NCI-H128 (cell line): ENCODE measurements around the gene C20orf144.
"Not testable (repeated sequence)": the region's sequence is repeated elsewhere in the genome, so short reads cannot be mapped to it uniquely, and the experiment has no call there.

Experiments used
- DNase-seq: peaks from one replicate; lab custom pipeline; 2025; ENCODE audit not compliant: unreplicated experiment; lab: John Stamatoyannopoulos, UW

The C20orf144 gene

DNA sequence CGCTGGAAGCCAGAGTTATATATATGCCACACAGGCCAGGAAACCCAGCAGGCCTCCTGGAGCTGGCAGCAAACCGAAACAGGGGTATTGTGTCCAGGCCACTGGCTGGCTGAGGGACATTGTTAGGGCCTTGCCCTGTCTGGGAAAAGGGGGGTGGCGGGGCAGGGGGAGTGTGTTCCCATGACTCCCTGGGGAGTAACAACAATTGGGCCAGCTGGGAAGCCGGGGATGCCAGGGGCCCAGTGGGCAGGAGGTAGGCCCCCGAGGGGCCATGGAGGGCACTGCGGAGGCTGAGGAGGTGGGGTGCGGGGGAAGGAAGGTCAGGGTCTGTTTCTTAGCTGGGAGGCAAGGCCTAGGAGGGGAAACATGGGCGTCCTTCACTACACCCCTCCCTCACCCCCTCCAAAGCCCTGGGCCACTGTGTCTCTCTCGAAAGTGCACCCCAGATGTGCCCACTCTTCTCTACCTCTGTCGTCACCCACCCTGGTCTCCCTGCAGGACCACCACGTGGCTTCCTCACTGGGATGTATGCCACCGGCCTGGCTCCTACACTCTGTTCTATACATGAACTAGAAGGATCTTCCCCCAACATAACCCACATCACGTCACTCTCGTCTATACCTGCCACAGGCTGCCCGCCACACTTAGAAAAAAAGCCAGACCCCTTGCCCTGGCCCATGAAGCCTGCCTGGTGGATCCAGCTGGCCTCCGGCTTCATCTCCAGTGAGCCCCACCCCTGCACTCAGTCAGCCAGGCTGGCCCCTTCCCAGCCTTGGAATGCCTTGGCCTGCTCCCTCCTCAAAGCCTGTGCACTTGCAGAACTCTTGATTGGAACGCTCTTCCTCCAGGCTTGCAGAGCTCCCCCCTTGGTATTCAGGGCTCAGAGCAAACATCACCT, 31.9 kb downstream of the C20orf144 start:
- DNase-seq: no peak

DNA sequence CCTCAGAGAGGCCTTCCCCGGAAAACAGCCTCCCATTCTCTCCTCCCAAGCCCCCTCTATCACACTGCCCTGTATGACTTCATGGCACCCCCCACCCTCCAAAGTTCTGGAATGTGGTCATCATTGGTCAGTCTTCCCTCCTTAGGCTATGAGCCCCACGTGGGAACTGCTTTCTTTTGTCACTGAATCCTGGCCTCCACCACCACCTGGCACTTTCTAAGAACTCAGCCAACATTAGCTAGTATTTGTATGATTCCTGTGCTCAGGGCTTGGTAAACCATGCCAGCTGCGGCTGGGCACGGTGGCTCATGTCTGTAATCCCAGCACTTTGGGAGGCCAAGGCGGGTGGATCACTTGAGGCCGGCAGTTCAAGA, 32.5 kb downstream of the C20orf144 start:
- no peak for DNase-seq

DNA sequence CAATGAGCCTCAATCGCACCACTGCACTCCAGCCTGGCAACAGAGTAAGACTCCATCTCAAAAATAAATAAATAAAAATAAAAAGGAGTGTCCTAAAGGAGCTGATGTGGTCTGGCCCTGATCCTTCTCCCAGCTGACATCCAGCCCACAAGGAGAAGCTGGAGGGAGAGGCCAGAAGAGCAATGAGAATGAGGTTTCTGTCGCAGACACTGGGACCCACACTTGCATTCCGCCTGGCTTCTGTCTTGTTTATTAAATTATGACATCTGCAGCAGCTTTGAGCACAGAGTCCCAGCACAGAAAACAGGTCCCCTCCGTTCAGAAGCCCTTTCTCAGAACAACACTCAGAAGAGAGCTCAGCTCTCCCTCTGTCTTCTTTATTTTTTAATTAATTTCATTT, 34.3 kb downstream of the C20orf144 start:
- DNase-seq: no peak

DNA sequence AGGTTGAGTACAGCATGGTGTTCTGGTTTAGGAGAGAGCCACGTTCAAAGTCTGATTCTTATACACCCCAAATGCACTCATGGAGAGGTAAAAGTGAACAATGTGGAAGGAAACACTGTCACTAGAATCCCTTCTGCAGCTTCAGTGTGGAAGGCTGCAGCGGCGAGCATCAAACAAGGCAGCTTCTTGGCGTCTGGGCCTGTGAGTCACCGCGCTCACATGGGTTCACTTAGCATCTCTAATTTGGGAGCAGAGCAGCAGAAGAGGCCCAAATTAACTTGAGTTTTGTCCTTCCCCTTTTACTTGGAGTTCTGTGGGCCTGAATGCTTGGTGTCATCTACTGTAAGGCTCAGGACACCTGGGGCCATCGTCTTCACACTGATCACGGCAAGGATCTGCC, 35.0 kb downstream of the C20orf144 start:
- no peak for DNase-seq

DNA sequence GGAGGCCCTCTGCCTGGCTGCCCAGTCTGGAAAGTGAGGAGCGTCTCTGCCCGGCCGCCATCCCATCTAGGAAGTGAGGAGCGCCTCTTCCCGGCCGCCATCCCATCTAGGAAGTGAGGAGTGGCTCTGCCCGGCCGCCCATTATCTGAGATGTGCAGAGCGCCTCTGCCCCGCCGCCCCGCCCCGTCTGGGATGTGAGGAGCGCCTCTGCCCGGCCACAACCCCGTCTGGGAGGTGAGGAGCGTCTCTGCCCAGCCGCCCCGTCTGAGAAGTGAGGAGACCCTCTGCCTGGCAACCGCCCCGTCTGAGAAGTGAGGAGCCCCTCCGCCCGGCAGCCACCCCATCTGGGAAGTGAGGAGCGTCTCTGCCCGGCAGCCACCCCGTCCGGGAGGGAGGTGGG, 36.8 kb downstream of the C20orf144 start:
- DNase-seq: not testable (repeated sequence)

DNA sequence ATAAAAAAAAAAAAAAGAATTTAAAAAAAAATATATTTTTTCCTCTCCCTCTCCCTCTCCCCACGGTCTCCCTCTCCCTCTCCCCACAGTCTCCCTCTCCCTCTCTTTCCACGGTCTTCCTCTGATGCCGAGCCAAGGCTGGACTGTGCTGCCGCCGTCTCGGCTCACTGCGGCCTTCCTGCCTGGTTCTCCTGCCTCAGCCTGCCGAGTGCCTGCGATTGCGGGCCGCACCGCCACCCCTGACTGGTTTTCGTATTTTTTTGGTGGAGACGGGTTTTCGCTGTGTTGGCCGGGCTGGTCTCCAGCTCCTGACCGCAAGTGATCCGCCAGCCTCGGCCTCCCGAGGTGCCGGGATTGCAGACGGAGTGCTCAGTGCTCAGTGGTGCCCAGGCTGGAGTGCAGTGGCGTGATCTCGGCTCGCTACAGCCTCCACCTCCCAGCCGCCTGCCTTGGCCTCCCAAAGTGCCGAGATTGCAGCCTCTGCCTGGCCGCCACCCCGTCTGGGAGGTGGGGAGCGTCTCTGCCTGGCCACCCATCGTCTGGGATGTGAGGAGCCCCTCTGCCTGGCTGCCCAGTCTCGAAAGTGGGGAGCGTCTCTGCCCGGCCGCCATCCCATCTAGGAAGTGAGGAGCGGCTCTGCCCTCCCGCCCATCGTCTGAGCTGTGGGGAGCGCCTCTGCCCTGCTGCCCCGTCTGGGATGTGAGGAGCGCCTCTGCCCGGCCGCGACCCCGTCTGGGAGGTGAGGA, 38.7 kb downstream of the C20orf144 start:
- not testable (repeated sequence) for DNase-seq

DNA sequence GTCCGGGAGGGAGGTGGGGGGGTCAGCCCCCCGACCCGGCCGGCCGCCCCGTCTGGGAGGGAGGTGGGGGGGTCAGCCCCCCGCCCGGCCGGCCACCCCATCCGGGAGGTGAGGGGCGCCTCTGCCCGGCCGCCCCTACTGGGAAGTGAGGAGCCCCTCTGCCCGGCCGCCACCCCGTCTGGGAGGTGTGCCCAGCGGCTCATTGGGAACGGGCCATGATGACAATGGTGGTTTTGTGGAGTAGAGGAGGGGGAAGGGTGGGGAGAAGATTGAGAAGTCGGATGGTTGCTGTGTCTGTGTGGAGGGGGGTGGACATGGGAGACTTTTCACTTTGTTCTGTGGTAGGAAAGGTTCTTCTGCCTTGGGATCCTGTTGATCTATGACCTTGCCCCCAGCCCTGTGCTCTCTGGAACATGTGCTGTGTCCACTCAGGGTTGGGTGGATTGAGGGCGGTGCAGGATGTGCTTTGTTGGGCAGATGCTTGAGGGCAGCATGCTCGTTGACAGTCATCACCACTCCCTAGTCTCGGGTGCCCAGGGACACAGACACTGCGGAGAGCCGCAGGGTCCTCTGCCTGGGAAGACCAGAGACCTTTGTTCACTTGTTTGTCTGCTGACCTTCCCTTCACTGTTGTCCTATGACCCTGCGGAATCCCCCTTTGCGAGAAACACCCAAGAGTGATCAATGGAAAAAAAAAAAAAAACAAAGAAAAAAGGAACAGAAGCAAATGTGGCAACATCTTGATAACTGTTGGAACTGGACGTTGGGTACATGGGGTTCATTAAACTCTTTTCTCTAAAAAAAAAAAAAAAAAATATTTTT, 39.7 kb downstream of the C20orf144 start:
- DNase-seq: no peak

DNA sequence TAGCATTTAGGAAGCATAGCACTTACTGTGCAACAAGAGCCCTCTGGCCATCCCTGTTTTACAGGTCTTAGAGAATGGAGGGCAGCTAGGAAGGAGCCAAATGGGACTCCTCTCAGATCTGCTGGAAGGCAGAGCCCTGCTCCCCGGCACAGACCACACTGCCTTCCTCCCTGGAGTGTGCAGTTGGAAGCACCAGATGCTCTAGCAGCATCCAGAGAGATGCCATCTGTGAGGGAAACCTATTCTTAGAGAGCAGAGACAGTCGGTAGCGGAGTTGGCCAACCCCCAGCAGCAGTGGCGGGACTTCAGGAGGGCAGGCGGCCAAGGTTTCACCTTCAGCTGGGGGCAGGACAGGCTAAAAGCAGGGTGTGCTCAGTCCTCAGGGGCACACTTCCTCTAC, 40.7 kb downstream of the C20orf144 start:
- no peak for DNase-seq

DNA sequence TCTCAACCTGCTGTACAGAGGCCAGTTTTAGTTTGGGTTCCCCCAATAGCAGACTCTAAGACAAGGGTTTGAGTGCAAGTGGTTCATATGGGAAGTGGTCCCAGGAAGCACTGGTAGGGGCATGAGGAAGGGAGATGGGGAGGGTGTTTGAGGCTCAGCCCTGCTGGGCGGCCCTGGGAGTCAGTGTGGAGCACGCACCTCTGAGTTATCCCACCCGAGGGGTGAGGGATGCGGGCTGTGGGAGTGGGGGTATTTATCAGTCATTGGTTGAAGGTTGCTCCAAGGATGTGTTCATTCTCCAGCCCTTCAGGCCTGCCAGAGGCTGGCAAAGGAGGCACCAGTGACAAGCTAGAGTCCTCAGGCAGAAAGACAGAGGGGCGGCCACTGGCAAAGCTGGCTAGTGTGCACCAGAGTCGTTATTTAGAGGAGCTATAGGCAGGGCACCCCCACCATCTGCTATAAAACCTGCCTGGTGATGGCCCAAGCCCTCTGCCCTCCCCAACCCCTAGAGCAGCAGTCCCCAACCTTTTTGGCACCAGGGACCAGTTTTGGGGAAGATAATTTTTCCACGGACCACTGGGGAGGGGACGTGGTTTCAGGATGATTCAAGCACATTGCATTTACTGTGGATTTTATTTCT, 41.5 kb downstream of the C20orf144 start:
- DNase-seq: no peak

DNA sequence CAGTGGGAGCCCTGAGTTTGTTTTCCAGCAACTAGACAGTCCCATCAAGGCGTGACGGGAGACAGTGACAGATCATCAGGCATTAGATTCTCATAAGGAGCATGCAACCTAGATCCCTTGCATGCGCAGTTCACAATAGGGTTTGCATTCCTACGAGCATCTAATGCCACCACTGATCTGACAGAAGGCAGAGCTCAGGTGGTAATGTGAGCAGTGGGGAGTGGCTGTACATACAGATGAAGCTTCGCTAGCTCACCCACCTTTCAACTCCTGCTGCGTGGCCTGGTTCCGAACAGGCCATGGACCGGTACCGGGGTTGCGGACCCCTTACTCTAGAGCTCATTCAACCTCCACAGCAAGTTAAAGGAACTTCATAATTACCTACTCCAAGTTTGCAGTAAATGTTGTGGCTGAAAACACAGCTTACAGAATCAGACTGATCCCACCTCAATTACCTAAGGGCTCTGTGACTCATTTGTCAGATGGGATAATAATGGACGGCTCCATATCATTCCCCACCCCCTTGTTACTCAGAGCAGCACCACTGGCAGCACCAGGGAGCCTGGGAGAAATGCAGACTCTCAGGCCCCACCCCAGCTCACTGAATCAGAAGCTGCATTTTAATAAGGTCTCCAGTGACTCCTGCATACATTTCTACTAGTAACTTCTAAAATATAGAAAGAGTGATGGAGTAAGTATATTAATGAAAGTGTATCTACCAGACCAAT, 42.2 kb downstream of the C20orf144 start:
- no peak for DNase-seq

DNA sequence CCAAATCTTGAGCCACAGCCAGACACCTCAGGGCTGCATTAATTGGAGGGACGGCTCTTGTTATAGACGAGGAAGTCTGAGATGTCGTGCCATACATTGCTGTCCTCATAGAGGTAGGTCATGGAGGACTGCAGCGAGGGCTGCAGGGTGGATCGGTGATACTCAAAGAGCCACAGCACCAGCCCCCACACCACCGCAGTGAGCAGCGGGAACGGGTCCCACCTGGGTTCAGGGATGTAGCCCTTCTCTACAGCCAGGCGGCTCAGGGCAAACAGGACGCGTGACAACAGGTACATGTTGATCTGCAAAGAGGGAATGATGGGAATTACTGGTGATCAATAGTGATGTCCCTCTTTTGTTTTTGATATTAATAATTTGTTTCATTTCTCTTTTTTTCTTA, 45.5 kb downstream of the C20orf144 start:
- no peak for DNase-seq

DNA sequence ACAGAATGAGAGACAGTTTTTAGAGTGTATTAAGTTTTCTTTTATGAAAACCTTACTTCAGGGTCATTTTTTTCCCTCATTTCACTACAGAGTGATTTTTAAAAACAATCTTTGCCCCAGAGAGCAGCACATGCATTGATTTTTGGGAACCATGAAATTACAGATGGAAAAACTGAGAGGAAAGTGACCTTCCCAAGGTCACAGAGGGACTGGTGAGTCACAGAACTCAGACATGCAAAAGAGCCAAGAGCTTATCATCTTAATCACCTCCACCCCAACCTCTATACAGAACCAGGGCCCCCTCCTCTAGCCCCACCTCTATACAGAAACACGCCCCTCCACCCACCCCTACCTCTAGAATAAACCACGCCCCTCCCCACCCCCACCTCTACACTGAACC, 47.3 kb downstream of the C20orf144 start:
- no peak for DNase-seq

DNA sequence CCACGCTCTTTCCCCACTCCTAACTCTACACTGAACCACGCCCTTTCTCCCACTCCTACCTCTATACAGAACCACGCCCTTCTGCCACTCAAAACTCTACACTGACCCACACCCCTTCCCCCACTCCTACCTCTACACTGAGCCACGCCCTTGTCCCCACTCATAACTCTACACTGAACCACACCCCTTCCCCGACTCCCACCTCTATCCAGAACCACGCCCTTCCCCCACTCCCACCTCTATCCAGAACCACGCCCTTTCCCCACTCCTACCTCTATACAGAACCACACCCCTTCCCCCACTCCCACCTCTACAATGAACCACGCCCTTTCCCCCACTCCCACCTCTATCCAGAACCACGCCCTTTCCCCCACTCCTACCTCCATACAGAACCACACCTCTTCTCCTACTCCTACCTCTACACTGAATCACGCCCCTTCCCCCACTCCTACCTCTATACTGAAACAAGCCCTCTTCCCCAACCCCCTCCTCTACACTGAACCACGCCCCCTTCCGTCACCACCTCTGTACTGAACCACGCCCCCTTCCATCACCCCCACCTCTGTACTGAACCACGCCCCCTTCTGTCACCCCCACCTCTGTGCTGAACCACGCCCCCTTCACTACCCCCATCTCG, 47.9 kb downstream of the C20orf144 start:
- DNase-seq: no peak

DNA sequence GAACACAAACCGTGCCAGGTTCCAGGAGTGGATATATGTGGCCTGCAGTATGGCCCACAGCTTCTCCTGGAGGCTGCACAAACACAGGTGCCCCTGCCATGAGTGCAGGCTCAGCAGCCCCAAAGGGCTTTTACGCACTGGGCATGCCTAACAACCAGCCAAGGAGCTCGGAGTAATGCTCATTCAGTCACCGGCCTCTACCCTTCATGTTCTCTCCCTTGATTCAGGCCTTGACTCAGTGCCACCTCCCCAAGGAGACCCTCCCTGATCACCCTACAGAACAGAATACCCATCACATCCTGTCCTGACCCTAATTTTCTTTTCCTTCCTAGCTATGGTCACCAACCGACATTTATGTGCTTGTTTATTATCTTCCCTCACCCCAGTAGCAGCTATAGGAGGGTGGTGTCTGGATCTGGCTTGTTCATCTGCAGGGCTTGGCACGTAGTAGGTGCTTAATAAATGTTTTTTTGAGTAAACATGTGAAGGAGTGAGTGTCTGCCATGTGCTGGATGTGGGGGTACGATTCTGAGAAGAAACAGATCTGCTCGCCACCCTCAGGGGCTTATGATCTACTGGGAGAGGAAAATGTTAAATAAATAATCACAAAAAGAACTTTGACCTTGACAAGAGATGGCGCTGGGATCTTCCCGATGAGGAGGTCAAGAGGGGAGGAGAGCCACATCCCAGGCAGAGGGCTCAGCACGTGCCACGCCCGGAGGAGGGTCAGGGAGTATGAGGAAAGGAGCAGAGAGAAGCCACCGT, 48.7 kb downstream of the C20orf144 start:
- DNase-seq: no peak

DNA sequence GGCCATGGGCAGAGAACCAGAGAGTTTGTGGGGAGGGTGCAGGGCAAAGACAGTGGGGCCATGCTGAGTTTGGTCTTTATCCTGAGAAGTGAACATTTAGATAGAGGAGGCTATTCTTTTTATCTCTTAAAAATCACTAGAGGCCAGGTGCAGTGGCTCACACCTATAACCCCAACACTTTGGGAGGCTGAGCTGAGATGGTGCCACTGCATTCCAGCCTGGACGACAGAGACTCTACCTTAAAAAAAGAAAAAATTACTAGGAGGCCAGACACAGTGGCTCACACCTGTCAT, 49.3 kb downstream of the C20orf144 start:
- no peak for DNase-seq
